NCI-H510A (cell line): ENCODE data around the gene PFN3.

Experiments
- DNase-seq: peaks from one replicate; lab custom pipeline; 2025; lab: John Stamatoyannopoulos, UW

The PFN3 gene

DNA sequence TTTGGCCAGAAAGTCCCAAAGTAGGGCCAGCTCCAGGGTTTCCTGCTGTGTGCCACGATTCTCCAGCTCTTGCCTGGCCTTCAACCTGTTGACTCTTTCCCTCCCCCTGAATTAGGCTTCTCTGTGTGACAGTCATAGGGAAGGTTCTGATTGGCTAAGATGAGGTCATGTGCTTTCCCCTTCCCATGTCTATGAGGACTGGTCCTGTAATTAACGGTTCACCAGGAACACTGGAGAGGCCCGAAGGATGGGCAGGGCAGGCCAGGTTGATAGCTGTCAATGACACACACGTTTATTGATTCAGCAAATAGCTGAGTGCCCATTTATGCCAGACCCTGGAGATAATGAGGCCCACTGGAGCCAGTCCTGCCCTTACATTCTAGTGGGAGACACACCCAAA, 37.2 kb upstream of the PFN3 start:
- no peak for DNase-seq

- DNase-seq, result no peak
Measured at GRCh38 chr5:177435847-177436536, 35.5 kb upstream of the PFN3 start.

- no peak for DNase-seq
Measured at GRCh38 chr5:177434942-177435738, 34.7 kb upstream of the PFN3 start.

DNA sequence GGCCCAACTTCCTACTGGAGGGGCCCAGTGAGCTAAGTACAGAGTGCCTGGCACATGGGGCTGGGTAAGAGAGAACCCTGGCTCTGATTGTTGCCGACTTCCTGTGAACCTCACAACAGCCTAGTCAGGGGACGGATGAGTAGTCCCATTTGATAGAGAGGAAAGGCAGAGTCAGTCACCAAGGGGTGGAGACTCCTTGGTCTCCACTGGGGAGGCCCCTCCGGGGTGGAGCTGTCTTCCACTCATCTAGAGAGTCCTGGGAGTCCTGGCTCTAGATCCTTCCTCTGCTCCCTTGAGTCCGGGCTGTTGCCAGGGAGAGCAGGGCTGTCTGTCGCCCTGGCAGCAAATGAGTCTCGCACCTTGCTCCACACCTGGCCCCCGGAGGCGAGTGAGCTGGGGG, 34.0 kb upstream of the PFN3 start:
- DNase-seq, result no peak

GRCh38 chr5:177433658-177434217, 33.3 kb upstream of the PFN3 start:
- DNase-seq, result no peak

- no peak for DNase-seq
Measured at GRCh38 chr5:177432839-177433657, 32.6 kb upstream of the PFN3 start.

GRCh38 chr5:177432143-177432838, 31.8 kb upstream of the PFN3 start:
- no peak for DNase-seq

- DNase-seq, result no peak
Measured at GRCh38 chr5:177431317-177432142, 31.1 kb upstream of the PFN3 start.

GRCh38 chr5:177430972-177431316, 30.5 kb upstream of the PFN3 start:
- DNase-seq, result no peak

DNA sequence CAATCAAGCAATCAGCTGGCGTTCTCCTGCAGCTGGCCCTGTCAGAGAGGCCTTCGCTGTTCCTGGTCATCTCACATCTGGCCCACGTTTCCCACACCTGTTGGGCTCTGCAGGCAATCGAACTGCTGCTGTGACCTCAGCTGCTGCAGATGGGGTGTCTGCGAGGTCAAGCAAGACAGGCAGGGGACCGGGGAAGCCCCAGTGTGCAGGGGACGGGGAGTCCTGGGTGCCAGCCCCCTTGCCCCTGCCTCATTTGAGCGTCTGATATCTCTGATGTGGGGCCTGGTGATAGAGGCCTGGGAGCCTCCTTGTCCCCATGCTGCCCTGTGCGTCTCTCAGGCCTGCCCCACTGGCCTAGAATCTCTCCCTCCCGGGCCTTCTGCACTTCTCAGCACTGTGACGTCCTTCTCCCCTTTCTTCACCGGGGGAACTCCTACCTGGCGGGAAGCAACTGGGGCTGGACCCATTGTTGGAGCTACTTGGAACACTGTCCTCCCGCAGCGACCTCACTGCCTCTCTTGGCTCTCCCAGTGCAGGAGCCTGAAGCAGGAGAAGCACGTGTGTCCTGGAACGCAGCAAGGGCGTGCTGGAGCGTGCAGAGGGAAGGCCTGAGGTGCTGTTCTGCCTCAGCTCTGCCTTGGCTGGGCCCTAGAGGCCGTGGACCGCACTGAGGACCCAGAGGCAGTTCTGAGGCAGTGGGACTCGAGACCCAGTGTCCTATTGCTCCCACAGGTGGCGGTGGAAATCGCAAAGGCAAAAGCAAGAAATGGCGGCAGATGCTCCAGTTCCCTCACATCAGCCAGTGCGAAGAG, 29.9 kb upstream of the PFN3 start:
- DNase-seq, result no peak

- DNase-seq, result no peak
Measured at GRCh38 chr5:177429248-177430040, 29.0 kb upstream of the PFN3 start.

DNA sequence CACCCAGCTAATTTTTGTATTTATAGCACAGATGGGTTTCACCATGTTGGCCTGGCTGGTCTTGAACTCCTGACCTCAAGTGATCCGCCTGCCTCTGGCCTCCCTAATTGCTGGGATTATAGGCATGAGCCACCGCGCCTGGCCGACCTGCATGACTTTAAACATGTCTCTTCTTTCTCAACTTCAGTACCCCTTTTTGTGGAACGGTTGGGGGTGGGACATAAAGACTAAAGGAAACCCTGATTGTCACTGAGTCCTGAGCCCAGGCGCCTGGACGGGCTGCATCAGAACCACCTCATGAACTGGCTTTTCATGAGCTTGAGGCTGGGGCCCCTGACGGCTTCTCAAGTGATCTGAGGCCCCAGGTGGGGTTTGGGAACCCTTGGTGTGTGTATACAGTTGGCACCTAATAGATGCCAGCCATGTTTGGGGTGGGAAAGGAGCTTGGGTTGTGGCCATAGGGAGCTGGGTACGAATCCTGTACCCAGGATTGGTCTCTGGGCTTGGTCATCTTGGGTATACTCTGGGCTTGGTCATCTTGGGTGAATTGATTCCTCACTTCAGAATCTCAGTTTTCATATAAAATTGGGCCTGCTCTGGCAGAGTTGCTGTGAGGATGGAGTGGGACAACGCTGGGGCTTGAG, 28.2 kb upstream of the PFN3 start:
- DNase-seq, result no peak

DNA sequence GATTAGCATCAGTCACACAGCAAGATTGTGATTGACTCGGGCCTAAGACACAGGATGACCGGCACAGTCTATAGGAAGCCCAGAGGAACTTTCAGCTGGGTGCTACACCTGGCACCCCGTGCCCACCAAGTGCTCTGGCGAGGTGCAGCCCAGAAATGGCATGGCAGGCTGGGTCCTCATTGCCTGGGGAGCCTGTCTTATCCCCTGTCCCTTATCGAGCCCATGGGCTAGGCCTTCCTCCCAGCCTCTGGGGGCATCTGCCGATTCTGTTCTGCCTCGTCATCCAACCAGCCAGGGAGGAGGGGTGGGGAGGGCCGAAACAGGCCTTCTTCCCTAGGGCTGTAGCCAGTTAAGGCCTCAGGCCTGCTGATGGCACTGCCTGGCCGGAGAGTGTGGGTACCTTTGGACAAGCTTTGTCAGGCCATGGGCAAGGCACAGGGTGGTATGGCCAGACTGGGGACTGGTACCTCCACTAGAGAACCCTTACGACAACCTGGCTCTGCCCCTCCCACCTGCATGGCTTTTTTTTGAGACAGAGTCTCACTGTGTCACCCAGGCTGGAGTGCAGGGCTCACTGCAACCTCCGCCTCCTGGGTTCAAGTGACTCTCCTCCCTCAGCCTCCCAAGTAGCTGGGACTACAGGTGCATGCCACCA, 27.6 kb upstream of the PFN3 start:
- no peak for DNase-seq

GRCh38 chr5:177427211-177427822, 26.9 kb upstream of the PFN3 start:
- no peak for DNase-seq

DNA sequence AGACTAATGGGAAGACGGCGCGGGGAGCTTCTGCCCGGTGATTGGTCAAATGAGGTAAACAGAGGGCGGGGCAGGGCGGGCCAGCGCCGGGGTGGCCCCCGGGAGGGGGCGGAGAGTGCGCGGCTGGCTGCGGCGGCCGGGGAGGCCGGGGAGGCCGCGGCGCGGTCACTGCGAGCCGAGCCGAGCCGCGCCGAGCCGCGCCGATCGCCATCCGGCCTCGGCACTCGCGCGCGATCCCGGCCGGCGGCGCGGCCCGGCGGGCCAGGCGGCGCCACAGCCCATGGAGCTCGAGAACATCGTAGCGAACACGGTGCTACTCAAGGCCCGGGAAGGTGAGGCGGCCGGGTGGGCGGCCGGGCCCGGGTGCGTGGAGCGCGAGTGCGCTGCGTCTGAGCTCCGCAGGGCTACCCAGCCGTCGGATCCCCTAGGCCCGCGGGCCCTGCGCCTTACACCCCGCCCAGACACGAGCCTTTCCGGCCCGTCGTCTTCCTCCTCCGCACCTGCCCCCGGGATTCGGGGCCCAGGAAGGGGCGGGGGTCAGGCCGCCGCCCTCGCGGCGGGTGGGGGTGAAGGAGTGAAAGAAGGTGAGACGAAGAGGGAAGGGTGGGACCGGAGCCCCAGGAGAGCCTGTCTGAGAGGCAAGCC, 26.2 kb upstream of the PFN3 start, which contains the start of gene GRK6:
TSS of gene GRK6 (plus strand) at position 111 of the 645 bp plus-strand sequence. CDS start at position 281, 170 bp downstream.
- DNase-seq, result no peak

DNA sequence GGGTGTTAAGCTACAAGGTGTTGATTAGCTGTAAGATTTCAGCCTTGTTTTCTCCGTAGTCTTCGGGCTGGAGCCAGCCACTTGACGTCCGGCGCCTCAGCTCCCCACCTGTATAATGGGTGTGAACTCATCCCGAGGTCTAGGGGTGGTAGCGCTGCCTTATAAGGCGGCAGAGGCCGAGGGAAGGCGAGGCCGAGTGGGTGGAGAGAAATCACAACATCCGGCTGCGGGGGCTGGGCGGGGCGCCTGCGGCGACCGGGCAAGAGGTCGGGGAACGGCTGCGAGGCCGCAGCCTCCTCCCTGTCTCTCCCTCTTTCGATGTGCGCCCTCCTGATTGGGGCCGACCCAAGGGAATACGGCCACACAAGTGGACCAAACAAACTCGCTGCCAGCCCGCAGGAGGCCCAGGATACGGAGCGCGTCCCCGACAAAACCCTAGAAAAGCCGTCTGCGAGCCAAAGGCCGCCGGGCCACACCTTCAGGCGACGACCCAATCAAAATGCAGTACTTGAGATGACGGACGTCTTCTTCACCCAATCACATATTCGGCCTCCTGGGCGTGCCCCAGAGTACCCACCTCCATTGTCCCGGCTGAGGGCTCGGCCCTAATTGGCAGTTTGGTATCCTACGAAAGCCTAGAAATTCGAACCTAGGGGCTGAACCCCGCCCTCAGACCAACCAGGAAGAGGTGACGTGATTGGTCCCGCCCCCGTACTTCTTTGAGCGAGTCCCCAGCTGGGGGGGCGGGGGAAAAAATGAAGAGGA, 25.5 kb upstream of the PFN3 start:
- DNase-seq, result peak; percentile 98
